ENCODE data around the gene TGFB3. TPM values are rescaled to one million over a fixed set of nuclear protein-coding genes. Genes with fewer than 3 reads are reported as not detected.
A peak's percentile ranks its signal among the peaks of the same experiment; 100 is the strongest.

TGFB3 gene
- total and polyA plus RNA-seq, 2 of the 13 experiments (the other 11 are each of a cell fraction or from before 2014, with no cell fraction given), result 1.4 to 2.5 TPM

DNA sequence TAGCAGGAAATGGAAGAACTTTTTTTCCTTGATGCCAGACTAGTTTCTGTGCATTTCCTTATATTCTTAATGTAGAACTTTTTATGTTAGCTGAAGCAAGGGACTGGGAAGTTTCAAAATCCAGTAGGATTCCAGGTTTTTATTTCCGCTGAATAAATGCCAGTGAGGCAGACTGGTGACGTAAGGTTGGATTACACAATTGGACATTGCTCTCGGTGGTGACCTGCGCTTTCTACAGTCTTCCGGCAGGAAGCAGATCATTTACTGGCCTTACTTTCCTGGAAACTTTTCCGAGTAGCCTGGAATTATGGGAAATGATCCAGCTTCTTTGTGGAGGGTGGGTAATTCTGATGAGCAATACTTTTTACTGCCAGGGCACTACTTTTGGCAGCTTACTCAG, 7.3 kb upstream of the TGFB3 start (continued):
- peak; percentile 64 for TF ChIP-seq HNF1B (CRISPR knock-in tag; IDR thresholded peaks at IDR 0.05)
- TF ChIP-seq, protein P1, sequence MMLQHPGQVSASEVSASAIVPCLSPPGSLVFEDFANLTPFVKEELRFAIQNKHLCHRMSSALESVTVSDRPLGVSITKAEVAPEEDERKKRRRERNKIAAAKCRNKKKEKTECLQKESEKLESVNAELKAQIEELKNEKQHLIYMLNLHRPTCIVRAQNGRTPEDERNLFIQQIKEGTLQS (CRISPR knock-in tag; IDR thresholded peaks at IDR 0.05), result peak; percentile 89
- peak; percentile 57; the same call in 1 of the 2 replicates for TF ChIP-seq PHF20 (CRISPR knock-in tag; IDR thresholded peaks at IDR 0.05)
- TF ChIP-seq ZNF124 (CRISPR knock-in tag; IDR thresholded peaks at IDR 0.05), result peak; percentile 61; the same call in 1 of the 2 replicates
- TF ChIP-seq THRA (CRISPR knock-in tag; IDR thresholded peaks at IDR 0.05; ENCODE audit: borderline replicate concordance), result peak; percentile 55; the same call in 1 of the 2 replicates
- TF ChIP-seq, protein P2, sequence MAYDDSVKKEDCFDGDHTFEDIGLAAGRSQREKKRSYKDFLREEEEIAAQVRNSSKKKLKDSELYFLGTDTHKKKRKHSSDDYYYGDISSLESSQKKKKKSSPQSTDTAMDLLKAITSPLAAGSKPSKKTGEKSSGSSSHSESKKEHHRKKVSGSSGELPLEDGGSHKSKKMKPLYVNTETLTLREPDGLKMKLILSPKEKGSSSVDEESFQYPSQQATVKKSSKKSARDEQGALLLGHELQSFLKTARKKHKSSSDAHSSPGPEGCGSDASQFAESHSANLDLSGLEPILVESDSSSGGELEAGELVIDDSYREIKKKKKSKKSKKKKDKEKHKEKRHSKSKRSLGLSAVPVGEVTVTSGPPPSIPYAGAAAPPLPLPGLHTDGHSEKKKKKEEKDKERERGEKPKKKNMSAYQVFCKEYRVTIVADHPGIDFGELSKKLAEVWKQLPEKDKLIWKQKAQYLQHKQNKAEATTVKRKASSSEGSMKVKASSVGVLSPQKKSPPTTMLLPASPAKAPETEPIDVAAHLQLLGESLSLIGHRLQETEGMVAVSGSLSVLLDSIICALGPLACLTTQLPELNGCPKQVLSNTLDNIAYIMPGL (CRISPR knock-in tag; IDR thresholded peaks at IDR 0.05; ENCODE audit: borderline replicate concordance in 1 of 2, low read depth in 1 of 2), result 0 out of 4 replicates have a peak, but pooled peaks of 1 of the 2 experiments have one; percentile 10
- TF ChIP-seq EEA1 (CRISPR knock-in tag; IDR thresholded peaks at IDR 0.05; ENCODE audit: borderline replicate concordance), result no peak
- peak; percentile 76 for TF ChIP-seq THAP11 (CRISPR knock-in tag; IDR thresholded peaks at IDR 0.05)
- TF ChIP-seq ISL2 (CRISPR knock-in tag; IDR thresholded peaks at IDR 0.05), result peak; percentile 57
- TF ChIP-seq, protein P3, sequence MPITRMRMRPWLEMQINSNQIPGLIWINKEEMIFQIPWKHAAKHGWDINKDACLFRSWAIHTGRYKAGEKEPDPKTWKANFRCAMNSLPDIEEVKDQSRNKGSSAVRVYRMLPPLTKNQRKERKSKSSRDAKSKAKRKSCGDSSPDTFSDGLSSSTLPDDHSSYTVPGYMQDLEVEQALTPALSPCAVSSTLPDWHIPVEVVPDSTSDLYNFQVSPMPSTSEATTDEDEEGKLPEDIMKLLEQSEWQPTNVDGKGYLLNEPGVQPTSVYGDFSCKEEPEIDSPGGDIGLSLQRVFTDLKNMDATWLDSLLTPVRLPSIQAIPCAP (CRISPR knock-in tag; IDR thresholded peaks at IDR 0.05; ENCODE audit: low read depth), result no peak
- peak; percentile 75 for TF ChIP-seq NR2C2 (CRISPR knock-in tag; IDR thresholded peaks at IDR 0.05; ENCODE audit: borderline replicate concordance)
- peak; percentile 71 for TF ChIP-seq GABPB1 (CRISPR knock-in tag; IDR thresholded peaks at IDR 0.05)
- TF ChIP-seq, protein P4, sequence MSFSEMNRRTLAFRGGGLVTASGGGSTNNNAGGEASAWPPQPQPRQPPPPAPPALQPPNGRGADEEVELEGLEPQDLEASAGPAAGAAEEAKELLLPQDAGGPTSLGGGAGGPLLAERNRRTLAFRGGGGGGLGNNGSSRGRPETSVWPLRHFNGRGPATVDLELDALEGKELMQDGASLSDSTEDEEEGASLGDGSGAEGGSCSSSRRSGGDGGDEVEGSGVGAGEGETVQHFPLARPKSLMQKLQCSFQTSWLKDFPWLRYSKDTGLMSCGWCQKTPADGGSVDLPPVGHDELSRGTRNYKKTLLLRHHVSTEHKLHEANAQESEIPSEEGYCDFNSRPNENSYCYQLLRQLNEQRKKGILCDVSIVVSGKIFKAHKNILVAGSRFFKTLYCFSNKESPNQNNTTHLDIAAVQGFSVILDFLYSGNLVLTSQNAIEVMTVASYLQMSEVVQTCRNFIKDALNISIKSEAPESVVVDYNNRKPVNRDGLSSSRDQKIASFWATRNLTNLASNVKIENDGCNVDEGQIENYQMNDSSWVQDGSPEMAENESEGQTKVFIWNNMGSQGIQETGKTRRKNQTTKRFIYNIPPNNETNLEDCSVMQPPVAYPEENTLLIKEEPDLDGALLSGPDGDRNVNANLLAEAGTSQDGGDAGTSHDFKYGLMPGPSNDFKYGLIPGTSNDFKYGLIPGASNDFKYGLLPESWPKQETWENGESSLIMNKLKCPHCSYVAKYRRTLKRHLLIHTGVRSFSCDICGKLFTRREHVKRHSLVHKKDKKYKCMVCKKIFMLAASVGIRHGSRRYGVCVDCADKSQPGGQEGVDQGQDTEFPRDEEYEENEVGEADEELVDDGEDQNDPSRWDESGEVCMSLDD (CRISPR knock-in tag; IDR thresholded peaks at IDR 0.05; ENCODE audit: borderline replicate concordance), result no peak
- peak; percentile 72; the same call in 1 of the 2 replicates for TF ChIP-seq POGZ (CRISPR knock-in tag; IDR thresholded peaks at IDR 0.05)
- TF ChIP-seq ZFP36L1 (CRISPR knock-in tag; IDR thresholded peaks at IDR 0.05), result 0 out of 2 replicates have a peak, but pooled peaks have one; percentile 54
- 0 out of 2 replicates have a peak, but pooled peaks have one; percentile 32 for TF ChIP-seq ZNF264 (CRISPR knock-in tag; IDR thresholded peaks at IDR 0.05)
- TF ChIP-seq, protein P5, sequence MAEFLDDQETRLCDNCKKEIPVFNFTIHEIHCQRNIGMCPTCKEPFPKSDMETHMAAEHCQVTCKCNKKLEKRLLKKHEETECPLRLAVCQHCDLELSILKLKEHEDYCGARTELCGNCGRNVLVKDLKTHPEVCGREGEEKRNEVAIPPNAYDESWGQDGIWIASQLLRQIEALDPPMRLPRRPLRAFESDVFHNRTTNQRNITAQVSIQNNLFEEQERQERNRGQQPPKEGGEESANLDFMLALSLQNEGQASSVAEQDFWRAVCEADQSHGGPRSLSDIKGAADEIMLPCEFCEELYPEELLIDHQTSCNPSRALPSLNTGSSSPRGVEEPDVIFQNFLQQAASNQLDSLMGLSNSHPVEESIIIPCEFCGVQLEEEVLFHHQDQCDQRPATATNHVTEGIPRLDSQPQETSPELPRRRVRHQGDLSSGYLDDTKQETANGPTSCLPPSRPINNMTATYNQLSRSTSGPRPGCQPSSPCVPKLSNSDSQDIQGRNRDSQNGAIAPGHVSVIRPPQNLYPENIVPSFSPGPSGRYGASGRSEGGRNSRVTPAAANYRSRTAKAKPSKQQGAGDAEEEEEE (CRISPR knock-in tag; IDR thresholded peaks at IDR 0.05; ENCODE audit: borderline replicate concordance), result no peak
- TF ChIP-seq ZNF230 (CRISPR knock-in tag; IDR thresholded peaks at IDR 0.05), result no peak
